Calu3 (cell line): ENCODE data around the gene EPB41L2. TPM values are rescaled to one million over a fixed set of nuclear protein-coding genes. Genes with fewer than 3 reads are reported as not detected.

Experiments
- BruUV-seq: library from RNA; stranded (reverse); fragments of 400-500 nt; replicated peaks from 2 replicates; lab custom pipeline; 2021; lab: Mats Ljungman, UMichigan
- CTCF ChIA-PET: fragments of 300-600 bp; sonication (Branson Sonifier 250); formaldehyde crosslinking; loops from one replicate; lab custom pipeline; 2022; ENCODE audit warnings: antibody characterized with exemption; lab: Charles Lee
- DNase-seq: peaks from one replicate; pipeline ENCODE4 v3.0.0; 2022
- H3K27ac Mint-ChIP-seq: one replicate; pipeline ENCODE4 v1.8.0; 2022; ENCODE audit warnings: mixed read lengths; ENCODE audit not compliant: unreplicated experiment
- H3K27me3 Mint-ChIP-seq: one replicate; pipeline ENCODE4 v1.8.0; 2022; ENCODE audit warnings: mixed read lengths; ENCODE audit not compliant: unreplicated experiment
- H3K36me3 Mint-ChIP-seq: one replicate; pipeline ENCODE4 v1.8.0; 2022; ENCODE audit warnings: mild to moderate bottlenecking, moderate library complexity, mixed read lengths; ENCODE audit not compliant: insufficient read depth, unreplicated experiment
- H3K4me1 Mint-ChIP-seq: one replicate; pipeline ENCODE4 v1.8.0; 2022; ENCODE audit warnings: mild to moderate bottlenecking, low read depth, mixed read lengths; ENCODE audit not compliant: unreplicated experiment
- H3K4me3 Mint-ChIP-seq: one replicate; pipeline ENCODE4 v1.8.0; 2022; ENCODE audit warnings: mild to moderate bottlenecking, low read depth, moderate library complexity, mixed read lengths; ENCODE audit not compliant: unreplicated experiment
- H3K9me3 Mint-ChIP-seq: one replicate; pipeline ENCODE4 v1.8.0; 2022; ENCODE audit warnings: low read depth, mixed read lengths; ENCODE audit not compliant: unreplicated experiment
- CTCF ChIP-seq: fragments of 200-600 bp; IDR thresholded peaks from one replicate; pipeline ENCODE4 v1.8.0; 2022; ENCODE audit warnings: antibody characterized with exemption; ENCODE audit not compliant: unreplicated experiment
- intact Hi-C: fragments of 100-400 bp; cut with micrococcal nuclease; formaldehyde crosslinking; loops from one replicate; pipeline ENCODE4 v1.10.0; 2022; ENCODE audit not compliant: unreplicated experiment
- total RNA-seq: library from RNA; stranded (reverse); gene quantifications from 2 replicates; pipeline ENCODE4 v1.2.3, GENCODE V29; 2022

EPB41L2 gene
- total RNA-seq, 1 experiment from 2014 or later = 332 TPM

GRCh38 chr6:131000544-131000943, 62.5 kb downstream of the EPB41L2 start:
- DNase-seq = no peak
- CTCF ChIA-PET = no interaction called here
- no peaks in the 10 kb centered on the region for H3K9me3 Mint-ChIP-seq
- TF ChIP-seq CTCF = no peak
- no peaks in the 10 kb centered on the region for H3K27me3 Mint-ChIP-seq
- intact Hi-C loops = no loop called here
- peaks cover 4% of the 10 kb centered on the region for H3K36me3 Mint-ChIP-seq
- no peak overlapping the region for H3K4me3 Mint-ChIP-seq
- H3K4me1 Mint-ChIP-seq = peaks cover 70% of the 10 kb centered on the region
- no TSS peak for BruUV-seq
- no peak overlapping the region for H3K27ac Mint-ChIP-seq

- H3K4me1 Mint-ChIP-seq = peaks cover 57% of the 10 kb centered on the region
- CTCF ChIA-PET = interaction anchor here (0.7 kb wide), 1 partner anchor 12 kb away, joined by 3 read pairs; no protein-coding TSS in a partner anchor
- H3K27ac Mint-ChIP-seq = no peak overlapping the region
- H3K4me3 Mint-ChIP-seq = no peak overlapping the region
- BruUV-seq = no TSS peak
- H3K9me3 Mint-ChIP-seq = no peaks in the 10 kb centered on the region
- intact Hi-C loops = loop anchor here (2.0 kb wide), 1 partner anchor 18 kb away; no protein-coding TSS in a partner anchor
- peaks cover 5% of the 10 kb centered on the region for H3K36me3 Mint-ChIP-seq
- TF ChIP-seq CTCF = no peak
- DNase-seq = no peak
- H3K27me3 Mint-ChIP-seq = no peaks in the 10 kb centered on the region
These were observed 65.8 kb downstream of the EPB41L2 start for GRCh38 chr6:130997061-130997753.

DNA sequence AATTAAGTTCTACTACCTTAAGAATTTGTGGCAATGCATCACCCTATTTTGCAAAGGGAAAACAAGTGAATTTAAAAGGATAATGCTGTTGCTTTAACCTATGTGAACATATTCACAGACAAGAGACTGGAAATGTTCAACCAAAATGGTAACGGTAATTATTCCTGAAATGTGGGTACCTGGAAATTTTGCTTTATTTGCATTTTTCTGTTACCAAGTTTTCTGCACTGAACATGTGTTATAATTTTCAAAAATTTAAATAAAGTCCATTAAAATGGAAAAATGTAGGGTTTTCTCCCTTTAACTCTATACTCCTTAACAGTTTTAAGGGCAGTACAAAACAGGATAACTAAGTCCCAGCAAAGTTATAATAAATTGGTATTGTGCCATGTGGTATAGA, 66.4 kb downstream of the EPB41L2 start:
- Mint-ChIP-seq H3K36me3 (peaks cover 5% of the 10 kb centered on the region), H3K4me3 (no peak overlapping the region), H3K9me3 (no peaks in the 10 kb centered on the region), H3K27ac (no peak overlapping the region), H3K27me3 (no peaks in the 10 kb centered on the region), H3K4me1 (peaks cover 57% of the 10 kb centered on the region)
- BruUV-seq = no TSS peak
- CTCF ChIA-PET = no interaction called here
- no peak for TF ChIP-seq CTCF
- intact Hi-C loops = loop anchor here (2.0 kb wide), 1 partner anchor 18 kb away; no protein-coding TSS in a partner anchor
- no peak for DNase-seq

GRCh38 chr6:130995783-130996447, 67.1 kb downstream of the EPB41L2 start:
- H3K27ac Mint-ChIP-seq = peak overlapping the region; percentile 10
- TF ChIP-seq CTCF = no peak
- H3K9me3 Mint-ChIP-seq = no peaks in the 10 kb centered on the region
- H3K27me3 Mint-ChIP-seq = no peaks in the 10 kb centered on the region
- peaks cover 5% of the 10 kb centered on the region for H3K36me3 Mint-ChIP-seq
- H3K4me1 Mint-ChIP-seq = peaks cover 60% of the 10 kb centered on the region
- intact Hi-C loops = loop anchor here (2.0 kb wide), 1 partner anchor 19 kb away; no protein-coding TSS in a partner anchor
- no peak for DNase-seq
- no TSS peak for BruUV-seq
- H3K4me3 Mint-ChIP-seq = peak overlapping the region; percentile 7
- CTCF ChIA-PET = no interaction called here
